Activated T-helper 1 cell treated with Interleukin-2 at 50 U/mL for 16 hours (primary cell): Measurements from ENCODE around the gene GALNT9.

Experiments
- DNase-seq: peaks from one replicate; pipeline ENCODE4 v3.0.0-alpha.2; 2020; ENCODE audit warnings: low read depth

Gene GALNT9

GRCh38 chr12:132211326-132211725 is 118.1 kb downstream of the GALNT9 start:
- no peak for DNase-seq

GRCh38 chr12:132210223-132211055 is 119.0 kb downstream of the GALNT9 start:
- no peak for DNase-seq

GRCh38 chr12:132209619-132210222 is 119.7 kb downstream of the GALNT9 start:
- DNase-seq, result no peak

GRCh38 chr12:132208153-132208823 is 121.1 kb downstream of the GALNT9 start:
- no peak for DNase-seq

GRCh38 chr12:132207083-132207775 is 122.2 kb downstream of the GALNT9 start:
- DNase-seq, result no peak

GRCh38 chr12:132206046-132206434 is 123.3 kb downstream of the GALNT9 start:
- no peak for DNase-seq

- no peak for DNase-seq
Observed at GRCh38 chr12:132205271-132206045, 123.9 kb downstream of the GALNT9 start.

GRCh38 chr12:132204793-132205270 is 124.6 kb downstream of the GALNT9 start:
- no peak for DNase-seq

GRCh38 chr12:132204063-132204792 is 125.2 kb downstream of the GALNT9 start:
- no peak for DNase-seq

- DNase-seq, result no peak
Observed at GRCh38 chr12:132202929-132203721, 126.3 kb downstream of the GALNT9 start.

GRCh38 chr12:132201391-132202120 is 127.8 kb downstream of the GALNT9 start:
- no peak for DNase-seq

GRCh38 chr12:132200800-132201199 is 128.6 kb downstream of the GALNT9 start:
- DNase-seq, result no peak

- DNase-seq, result no peak
Observed at GRCh38 chr12:132199526-132200319, 129.7 kb downstream of the GALNT9 start.

- DNase-seq, result no peak
Observed at GRCh38 chr12:132199101-132199500, 130.3 kb downstream of the GALNT9 start.

- DNase-seq, result no peak
Observed at GRCh38 chr12:132197581-132198354, 131.6 kb downstream of the GALNT9 start.

GRCh38 chr12:132196873-132197390 is 132.5 kb downstream of the GALNT9 start:
- no peak for DNase-seq
